NCI-H2107 (cell line): ENCODE results near the gene ANKDD1A.

Source experiments
- DNase-seq: peaks from one replicate; lab custom pipeline; 2025; lab: John Stamatoyannopoulos, UW

Gene ANKDD1A

DNA sequence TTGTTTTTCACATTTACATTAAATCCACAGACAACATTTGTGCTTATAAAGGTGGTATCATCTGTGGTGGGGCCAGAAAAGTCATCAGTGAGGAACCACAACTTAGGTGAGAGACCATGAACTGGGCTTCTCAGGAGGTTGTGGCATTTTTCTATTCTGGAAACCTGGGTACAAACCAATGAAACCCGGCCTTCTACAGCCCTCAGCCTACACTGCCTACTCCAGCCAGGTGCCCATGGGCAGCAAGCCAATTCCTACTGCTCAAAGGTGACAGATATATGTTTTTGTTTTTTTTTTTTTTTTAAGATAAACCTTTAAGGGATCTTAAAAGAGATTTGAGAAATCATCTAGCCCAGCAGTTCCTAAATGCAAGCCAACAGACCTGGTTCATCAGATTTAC lies 57.7 kb downstream of the ANKDD1A start:
- no peak for DNase-seq

DNA sequence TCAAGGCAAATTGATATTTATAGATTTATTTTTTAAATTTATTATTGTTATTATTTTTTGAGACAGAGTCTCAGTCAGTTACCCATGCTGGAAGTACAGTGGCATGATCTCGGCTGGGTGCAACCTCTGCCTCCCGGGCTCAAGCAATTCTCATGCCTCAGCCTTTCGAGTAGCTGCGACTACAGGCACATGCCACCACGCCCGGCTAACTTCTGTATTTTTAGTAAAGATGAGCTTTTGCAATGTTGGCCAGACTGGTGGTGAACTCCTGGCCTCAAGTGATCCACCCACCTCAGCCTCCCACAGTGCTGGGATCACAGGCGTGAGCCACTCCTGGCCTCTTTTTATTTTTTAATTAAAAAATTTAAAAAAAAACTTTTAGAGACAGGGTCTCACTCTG lies 59.0 kb downstream of the ANKDD1A start:
- DNase-seq: no peak

DNA sequence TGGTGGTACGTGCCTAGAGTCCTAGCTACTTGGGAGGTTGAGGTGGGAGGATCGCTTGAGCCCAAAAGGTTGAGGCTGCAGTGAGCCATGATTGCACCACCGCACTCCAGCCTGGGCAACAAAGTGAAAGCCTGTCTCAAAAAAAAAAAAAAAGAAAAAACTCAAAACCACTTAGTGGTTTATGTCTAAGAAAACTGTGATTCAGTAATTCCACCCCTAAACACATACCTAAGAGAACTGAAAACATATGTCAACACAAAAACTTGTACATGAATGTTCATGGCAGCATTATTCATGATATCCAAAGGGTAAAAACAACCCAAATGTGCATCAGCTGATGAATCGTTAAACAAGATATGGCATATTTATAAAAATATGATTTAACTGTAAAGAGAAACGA lies 63.7 kb downstream of the ANKDD1A start:
- DNase-seq: no peak

DNA sequence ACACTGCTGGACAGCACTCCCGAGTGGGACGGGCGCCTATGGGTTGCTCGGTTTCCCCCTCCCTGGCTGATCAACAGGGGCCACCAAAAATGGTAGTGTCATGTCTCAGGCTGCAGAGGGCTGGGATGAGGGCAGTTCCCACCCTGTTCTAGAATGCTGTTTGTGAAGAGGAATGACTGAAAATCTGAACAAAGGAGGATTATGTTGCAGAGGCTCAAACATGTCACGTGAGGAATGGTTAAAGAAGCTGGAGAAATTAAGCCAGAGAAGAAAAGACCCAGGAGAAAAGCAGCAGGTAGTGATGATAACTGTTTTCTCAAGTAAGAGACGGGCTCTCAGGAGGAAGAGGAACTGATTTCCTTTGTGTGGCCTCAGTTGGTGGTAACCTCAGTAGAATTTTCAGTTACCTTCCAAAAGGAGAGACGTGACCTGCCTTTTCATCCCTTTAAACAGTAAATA lies 67.6 kb downstream of the ANKDD1A start:
- peak; percentile 1 for DNase-seq

DNA sequence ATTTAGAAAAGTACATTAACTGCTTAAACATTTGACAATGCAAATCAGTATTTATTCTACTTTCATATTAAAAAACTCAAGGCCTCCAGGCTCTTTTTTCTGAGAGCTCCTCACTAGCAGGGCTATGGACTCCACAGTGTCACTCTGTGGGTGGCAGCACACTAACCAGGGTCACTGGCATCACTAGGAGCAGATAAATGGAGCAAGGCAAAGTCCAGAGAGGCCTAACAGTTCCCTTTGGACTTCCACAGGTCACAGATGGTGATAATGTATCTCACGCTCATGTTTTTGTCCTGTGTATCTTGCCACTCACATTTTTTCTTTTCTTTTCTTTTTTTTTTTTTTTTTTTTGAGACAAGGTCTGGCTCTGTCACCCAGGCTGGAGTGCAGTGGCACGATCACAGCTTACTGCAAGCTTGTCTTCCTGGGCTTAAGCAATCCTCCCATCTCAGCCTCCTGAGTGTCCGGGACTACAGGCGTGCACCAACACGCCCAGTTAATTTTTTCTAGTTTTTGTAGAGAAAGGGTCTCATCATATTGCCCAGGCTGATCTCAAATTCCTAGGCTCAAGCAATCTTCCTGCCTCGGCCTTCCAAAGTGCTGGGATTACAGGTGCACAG lies 70.2 kb downstream of the ANKDD1A start:
- no peak for DNase-seq

DNA sequence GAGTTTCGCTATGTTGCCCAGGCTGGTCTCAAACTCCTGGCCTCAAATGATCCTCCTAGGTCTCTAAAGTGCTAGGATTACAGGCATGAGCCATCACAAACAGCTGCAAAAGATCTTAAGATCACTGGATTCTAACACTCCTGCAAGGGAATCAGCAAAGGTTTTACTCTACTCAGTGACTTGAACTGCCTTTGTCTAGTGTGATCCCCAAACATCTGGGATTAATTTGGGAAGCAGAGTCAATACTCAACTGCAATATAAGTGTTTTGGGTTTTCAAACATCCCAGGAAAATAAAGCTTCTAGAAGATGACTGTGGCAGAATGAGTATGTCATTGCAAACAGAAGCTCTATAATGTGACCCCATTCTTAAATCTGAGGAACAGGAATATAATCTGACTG lies 70.8 kb downstream of the ANKDD1A start:
- no peak for DNase-seq

DNA sequence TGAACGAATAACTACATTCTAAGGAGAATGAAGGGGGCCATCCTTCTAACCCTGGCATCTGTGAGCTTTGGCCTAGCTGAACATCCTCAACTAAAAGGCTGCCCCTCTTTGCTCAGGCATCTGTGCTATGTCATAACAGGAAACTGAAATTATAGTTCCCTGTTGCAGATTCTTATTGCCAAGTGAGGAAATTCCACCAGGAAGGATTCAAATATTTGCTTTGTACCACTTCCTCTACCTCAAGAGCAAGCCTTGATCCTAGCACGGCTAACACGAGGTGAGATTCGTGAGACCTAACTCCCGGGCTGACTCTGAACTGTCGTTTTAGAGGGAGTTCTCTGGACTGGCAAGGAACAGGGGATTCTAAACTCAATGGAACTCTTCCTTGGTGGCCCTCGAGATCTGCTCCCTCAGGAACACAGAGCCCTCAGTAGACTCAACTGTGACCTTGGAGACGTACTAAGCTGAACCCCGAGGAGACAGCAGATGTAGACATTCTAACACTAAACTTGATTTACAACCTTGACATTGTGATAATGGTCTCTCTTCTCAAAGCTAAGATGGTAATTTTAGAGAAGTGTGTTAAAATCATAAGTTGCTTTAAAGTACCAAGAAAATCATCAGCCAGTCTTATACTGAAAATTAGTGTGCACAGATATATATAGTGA lies 73.8 kb downstream of the ANKDD1A start:
- DNase-seq: no peak

DNA sequence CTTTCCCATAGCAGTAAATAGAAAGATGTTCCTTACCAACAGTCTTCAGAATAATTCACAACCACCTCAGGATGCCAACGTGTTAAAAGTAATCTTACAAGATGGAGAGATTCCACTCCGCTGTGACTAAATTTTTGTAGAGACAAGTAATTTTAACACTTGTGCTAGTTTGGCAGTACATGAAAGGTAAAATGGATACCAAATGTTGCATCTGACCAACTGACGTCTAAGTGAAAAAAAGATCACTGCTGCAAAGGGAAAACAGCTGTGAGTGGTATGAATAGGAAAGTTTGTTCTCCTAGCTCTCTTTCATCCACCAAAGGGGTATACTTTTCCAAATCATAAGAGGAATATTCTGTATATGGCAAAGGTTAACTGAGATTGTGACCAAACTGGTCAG lies 75.4 kb downstream of the ANKDD1A start:
- DNase-seq: no peak

DNA sequence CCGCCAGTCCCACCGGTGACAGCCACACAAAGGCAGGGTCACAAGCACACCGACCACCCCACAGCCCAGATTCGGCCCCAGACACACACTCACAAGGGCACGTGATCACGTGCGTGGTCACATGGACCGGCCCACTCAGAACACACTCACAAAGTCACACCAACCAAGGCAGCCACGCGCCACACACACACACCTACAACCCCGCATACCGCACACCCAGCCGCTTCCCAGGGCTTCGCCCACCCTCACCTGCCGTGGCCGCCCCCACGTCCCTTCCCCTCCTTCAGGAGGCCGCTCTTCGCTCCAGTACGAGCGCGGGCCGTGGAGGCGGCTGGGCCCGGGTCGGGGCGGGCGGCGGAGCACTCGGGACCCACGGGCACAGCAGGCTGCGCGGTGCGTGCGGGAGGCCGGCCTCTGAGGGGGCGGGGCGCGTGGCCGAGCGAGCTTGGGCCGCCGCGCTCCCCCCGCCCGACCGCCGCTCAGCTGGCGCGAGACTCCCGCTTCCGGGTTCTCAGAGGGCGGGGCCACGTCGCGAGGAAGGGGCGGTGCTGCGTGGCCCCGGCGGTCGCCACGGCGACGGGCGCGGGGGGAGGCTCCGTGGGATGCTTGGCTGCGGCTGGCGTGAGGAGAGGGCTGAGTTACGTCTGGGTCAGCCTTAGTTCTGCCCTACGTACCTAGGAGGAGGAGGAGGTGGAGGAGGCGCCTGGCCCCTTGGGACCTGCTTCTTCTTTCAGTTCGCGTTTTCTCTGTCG lies 77.9 kb downstream of the ANKDD1A start, which contains the start of gene SPG21:
TSS of gene SPG21 (minus strand) at position 499 of the 752 bp plus-strand sequence. CDS start 6,345 bp downstream, outside the sequence.
- peak; percentile 62 for DNase-seq

DNA sequence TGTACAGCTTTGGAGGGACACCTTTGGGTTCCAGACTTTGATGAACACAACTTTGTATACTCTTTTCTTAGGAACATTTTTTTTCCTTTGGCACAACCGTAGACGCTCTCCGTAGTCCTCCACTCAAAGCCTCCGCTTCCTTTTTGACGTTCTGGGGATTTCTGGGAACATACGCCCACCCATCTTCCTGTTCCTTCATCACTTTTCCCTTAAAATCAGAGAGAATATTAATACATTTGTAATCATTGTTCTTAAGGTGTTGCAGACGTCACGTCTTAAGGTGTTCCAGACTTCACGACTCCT lies 78.4 kb downstream of the ANKDD1A start:
- no peak for DNase-seq

DNA sequence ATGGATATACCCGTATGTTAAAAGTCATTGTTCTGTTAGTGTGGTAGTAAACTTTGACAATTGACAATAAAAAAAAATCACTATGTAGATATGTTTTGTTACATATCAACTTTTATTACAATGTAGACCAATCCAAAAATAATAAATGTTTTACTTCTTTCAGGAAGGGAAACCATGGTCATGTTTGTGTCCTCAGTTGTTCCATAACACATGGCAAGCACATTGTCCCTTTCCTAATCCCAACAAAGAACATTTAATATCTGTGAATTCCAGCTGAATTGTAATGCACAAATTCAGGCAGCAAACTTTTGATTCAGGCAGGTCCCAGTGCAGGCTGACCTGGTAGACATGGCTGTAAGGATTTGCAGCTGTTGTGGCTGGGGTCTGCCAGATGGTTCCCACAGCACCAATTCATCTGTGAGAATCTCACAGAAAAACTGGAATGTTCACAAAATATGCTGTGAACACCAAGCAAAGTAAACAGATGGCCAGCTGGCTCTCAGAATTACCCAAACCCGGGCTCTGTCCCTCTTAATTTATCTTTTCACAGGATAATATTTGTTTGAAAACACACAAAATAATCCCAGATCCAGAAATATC lies 79.9 kb downstream of the ANKDD1A start:
- no peak for DNase-seq

DNA sequence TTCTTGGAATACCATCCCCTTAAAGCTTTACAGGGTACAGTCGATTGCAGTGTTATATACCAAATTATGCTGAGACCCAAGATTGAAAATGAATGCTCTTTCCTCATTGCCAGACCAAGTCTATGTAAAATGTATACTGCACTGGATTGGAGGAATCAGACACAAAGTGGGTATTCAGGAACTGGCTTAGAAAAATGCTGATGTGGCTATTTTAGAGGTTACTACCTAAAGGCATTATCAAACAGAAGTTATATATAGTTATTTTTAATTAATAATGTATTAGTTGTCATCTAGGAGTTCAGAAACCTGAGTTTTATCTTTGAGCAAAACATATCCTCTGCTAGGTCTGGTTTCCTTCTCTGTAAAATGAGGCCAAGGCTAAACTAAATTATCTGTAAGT lies 81.6 kb downstream of the ANKDD1A start:
- no peak for DNase-seq

DNA sequence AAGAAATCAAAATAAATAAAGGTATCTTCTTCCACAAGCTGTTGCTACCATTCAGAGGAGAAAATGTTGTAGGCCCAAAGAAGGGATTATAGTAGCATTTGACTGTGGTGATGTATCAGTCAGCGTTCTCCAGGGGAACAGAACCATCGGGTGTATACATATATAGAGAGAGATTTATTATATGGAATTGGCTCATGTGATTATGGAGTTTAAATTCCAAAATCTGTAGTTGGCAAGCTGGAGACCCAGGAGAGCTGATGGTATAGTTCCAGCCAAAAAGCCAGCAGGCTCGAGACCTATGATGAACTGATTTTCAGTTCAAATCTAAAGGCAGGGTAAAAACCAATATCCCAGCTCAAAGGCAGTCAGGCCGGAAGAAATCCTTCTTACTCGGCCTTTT lies 85.4 kb downstream of the ANKDD1A start:
- DNase-seq: no peak

DNA sequence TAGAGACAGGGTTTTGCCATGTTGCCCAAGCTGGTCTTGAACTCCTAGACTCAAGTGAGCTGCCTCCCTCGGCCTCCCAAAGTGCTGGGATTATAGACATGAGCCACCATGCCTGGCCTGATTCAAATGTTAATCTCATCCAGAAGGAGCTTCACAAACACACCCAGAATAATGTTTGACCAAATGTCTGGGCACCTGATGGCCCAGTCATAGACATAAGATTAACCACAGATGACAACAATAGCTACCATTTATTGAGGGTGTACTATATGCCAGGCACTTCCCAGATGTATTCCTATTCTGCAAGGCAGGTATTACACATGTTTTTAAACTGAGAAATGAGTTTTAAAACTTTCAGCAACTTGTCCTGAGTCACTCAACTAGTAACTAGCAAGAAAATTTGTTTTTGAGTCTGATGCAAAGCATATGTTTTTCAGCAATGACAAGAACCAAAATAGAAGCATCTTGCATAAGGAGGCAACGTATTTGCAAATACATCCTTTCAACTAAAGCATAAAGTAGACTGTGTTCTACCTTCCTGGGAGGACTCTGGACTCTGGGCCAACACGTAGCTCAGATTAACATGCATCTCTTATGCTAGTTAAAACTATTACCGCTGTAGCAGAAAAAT lies 86.2 kb downstream of the ANKDD1A start:
- DNase-seq: no peak

DNA sequence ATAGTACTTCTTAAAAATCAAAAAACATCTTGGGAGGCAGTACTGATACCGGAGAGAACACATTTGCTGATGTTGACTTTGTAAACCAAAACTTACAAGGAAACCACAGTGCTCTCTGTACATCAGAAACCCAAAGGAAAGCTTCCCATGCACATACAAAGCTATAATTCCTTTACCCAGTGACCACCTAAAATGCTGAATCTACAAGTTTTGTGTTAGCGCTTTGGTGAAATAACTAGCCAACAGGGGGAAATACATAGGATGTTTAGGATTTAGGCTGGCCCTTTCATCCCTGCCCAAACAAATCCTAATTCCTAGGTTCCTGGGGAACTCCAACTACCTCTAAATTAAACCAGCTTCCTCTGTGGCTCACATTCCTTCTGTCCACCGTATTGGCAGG lies 93.3 kb downstream of the ANKDD1A start:
- DNase-seq: no peak

DNA sequence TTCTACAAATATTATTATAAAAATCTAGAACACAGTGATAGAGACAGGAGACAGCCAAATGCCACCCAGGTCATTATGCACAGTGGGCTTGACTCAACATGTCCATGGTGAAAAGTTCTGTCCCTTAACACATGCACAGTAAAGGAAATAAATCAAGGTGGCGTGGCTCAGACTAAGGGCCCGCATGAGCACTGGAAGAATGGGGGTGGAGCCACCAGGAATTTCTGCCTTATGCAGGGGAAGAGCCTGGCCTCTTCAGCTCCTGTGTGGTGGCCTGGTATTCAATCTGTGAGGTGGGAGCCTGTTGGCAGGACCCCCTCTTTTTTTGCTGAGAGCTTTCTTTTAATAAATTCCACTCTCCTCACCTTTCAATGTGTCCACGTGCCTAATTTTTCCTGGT lies 95.2 kb downstream of the ANKDD1A start:
- DNase-seq: no peak
